GM10266 (cell line): ENCODE measurements around the gene OVOL3.

Source experiments
- DNase-seq: peaks from one replicate; pipeline ENCODE4 v3.0.0; 2012; ENCODE audit errors: extremely low spot score
- TF ChIP-seq, protein P1 (sequence below): IDR thresholded peaks from 2 replicates; pipeline ENCODE4 v1.5.1; 2012; ENCODE audit warnings: mild to moderate bottlenecking, low read depth; ENCODE audit not compliant: control insufficient read depth, insufficient read depth; ENCODE audit errors: missing control alignments

The OVOL3 gene

DNA sequence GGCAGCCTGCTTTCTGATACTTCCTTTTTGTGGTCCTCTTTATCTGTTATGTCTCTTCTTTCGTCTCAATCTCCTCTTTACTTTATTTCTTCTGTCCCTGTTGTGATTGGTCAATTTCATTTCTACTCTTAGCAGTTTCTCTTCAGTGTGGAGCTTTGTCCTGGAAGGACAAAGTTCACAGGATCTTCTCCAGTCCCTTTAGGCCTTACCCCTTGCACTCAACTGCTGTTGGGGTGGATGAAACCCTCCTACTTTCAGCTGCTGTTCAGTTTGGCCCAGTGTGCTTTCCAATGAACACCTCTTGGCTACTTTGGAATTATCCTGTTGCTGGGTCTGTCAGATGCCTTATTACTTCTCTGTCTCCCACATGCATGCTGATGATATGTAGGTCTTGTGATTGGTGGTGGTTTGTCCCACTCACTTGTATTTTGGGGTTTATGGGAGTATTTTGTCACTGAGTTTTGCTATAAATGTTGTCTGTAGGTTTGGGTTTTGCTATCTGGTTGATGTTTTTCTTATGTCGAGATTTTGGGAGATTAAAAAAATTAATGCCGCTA is 31.5 kb upstream of the OVOL3 start:
- DNase-seq = no peak

GRCh38 chr19:36081385-36081784 is 29.6 kb upstream of the OVOL3 start:
- no peak for DNase-seq
- TF ChIP-seq, protein P1, sequence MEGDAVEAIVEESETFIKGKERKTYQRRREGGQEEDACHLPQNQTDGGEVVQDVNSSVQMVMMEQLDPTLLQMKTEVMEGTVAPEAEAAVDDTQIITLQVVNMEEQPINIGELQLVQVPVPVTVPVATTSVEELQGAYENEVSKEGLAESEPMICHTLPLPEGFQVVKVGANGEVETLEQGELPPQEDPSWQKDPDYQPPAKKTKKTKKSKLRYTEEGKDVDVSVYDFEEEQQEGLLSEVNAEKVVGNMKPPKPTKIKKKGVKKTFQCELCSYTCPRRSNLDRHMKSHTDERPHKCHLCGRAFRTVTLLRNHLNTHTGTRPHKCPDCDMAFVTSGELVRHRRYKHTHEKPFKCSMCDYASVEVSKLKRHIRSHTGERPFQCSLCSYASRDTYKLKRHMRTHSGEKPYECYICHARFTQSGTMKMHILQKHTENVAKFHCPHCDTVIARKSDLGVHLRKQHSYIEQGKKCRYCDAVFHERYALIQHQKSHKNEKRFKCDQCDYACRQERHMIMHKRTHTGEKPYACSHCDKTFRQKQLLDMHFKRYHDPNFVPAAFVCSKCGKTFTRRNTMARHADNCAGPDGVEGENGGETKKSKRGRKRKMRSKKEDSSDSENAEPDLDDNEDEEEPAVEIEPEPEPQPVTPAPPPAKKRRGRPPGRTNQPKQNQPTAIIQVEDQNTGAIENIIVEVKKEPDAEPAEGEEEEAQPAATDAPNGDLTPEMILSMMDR = no peak

More for the DNA sequence above, 31.5 kb upstream of the OVOL3 start:
- TF ChIP-seq, protein P1 = no peak

DNA sequence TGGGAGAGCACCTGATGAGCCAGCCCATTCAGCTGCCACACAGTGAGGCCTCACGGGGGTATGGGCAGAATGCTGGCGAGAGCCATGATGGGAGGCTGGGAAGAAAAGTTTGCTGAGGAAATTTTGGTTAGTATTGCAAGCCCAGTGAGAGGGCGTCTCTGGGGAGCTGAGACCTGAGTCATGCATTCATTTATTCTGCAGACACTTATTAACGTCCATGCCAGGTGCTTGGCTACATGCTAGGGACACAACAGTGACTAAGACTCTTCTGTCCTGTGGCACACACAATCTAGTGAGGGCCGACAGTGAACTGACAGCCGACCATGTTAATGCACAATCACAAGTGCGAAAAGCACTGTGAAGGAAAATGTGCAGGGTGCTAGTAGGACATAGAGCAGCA is 29.0 kb upstream of the OVOL3 start:
- TF ChIP-seq, protein P1 = no peak
- no peak for DNase-seq

DNA sequence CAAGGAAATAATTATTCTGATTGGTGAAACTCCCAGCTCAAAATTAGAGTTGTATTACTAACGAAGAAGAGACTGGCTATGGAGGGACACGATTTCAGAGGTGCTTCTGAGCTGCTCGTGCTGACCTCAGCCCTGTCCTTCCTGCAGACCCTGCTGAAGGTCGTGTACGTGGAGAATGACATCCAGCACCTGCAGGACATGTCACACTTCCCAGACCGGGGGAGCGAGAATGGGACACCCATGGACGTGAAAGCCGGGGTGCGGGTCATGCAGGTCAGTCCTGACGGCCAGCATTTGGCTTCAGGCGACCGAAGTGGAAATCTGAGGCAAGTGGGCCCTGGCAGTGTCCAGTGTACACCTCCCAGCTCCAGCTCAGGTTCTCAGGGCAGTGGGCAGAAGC is 28.0 kb upstream of the OVOL3 start:
- TF ChIP-seq, protein P1 = no peak
- no peak for DNase-seq

DNA sequence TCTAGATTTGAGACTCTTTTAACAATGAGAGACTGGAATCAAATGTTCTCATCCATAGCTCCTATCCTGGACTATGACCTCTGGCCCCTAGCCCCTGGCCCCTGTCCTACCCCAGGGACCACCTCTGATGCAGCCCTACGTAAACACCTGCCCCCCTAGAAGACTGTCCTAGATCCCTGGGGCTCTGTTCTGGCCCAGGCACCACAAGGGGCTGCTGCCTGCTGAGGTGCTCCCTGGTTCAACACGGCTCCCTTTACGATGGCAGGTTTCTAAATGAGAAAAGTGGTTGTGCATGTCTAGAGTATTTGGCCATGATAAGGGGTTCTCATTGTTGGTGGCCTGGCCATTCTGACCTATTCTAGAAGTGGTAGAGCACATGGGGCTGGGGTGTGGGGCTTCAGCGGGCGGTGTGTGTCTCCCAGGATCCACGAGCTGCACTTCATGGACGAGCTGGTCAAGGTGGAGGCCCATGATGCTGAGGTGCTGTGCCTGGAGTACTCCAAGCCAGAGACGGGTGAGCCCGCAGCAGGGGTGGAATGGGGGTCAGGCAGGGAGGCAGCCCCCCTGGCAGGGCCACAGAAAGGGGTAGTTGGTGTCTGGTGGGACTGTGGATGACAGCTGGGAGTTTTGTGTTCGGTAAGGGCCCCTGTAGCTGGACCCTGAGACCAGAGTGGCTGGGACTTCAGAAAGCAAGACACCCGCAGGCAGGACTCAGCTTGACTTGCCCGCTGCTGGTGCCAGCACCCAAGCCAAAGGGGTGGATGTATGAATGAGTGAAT is 26.5 kb upstream of the OVOL3 start:
- no peak for DNase-seq
- TF ChIP-seq, protein P1 = no peak

DNA sequence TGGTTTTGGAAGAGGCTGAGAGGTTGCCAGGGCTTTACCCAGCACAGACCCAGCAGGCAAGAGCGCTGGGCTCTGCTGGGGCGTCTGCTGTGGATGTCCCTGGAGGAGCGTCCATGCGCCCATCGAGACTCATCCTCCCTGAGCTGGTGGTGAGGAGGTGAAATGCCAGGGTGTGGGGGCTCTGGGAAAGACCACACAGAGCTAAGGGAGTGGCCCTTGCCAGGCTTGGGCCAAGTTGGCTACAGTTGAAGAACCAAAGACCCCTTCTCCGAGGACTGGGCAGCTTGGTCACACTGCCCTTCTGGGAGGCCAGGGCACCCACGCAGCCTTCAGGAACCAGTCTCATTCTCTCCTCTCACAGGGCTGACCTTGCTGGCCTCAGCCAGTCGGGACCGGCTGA is 24.6 kb upstream of the OVOL3 start:
- TF ChIP-seq, protein P1 = no peak
- no peak for DNase-seq

DNA sequence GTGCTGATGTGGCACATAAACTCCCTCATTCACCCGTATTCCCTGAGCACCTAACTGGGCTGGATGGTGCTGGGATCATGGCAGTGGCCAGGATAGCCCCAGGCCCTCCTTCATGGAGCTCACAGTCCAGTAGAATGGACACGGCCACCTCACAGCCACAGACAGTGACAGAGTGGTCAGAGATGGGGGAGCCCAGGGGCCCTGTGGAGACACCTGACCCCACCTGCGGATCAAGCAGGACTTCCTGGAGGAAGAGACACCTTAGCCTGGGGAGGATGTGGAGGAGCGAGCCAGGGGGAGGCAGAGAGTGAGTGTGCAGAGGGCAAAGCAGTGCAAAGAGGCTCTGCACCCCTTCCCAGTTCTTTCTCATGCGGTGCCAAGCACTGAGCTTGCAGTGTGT is 21.1 kb upstream of the OVOL3 start:
- TF ChIP-seq, protein P1 = no peak
- DNase-seq = no peak
